IMR-90 (cell line): ENCODE data around the gene NDUFS3. TPM values are rescaled to one million over a fixed set of nuclear protein-coding genes. Genes with fewer than 3 reads are reported as not detected.

Experiments used
- ATAC-seq: fragments of 200-7000 bp; cut with Tn5 transposase; 2 replicates; pipeline ENCODE4 v1.9.1; 2020; ENCODE audit warnings: low read depth, mild to moderate bottlenecking, moderate library complexity
- Bru-seq: library from RNA; stranded (reverse); fragments of 400-500 nt; gene quantifications from one replicate; lab custom pipeline; 2021; lab: Mats Ljungman, UMichigan
- BruChase-seq, 2 experiments: library from RNA; stranded (reverse); fragments of 400-500 nt; gene quantifications; one replicate each; lab custom pipeline; 2021; lab: Mats Ljungman, UMichigan
- BruUV-seq: library from RNA; stranded (reverse); fragments of 400-500 nt; replicated peaks from 2 replicates; lab custom pipeline; 2021; lab: Mats Ljungman, UMichigan
- CTCF ChIA-PET: fragments of 300-600 bp; formaldehyde crosslinking; extraction: SDS; loops from one replicate; lab custom pipeline; 2021; ENCODE audit warnings: antibody characterized with exemption; lab: Yijun Ruan, JAX
- POLR2A ChIA-PET: fragments of 300-600 bp; sonication (Branson Sonifier 250); formaldehyde crosslinking; loops from one replicate; lab custom pipeline; 2022; ENCODE audit warnings: antibody characterized with exemption; ENCODE audit not compliant: unreplicated experiment; lab: Charles Lee
- DNase-seq: peaks from one replicate; pipeline ENCODE4 v3.0.0; 2013
- H2AFZ ChIP-seq: replicated peaks from 2 replicates; pipeline ENCODE3; 2013; ENCODE audit warnings: low read length, mild to moderate bottlenecking; ENCODE audit not compliant: poor library complexity
- H2AK5ac ChIP-seq: 2 replicates; pipeline ENCODE4 v1.6.1; 2013; ENCODE audit warnings: low read depth, low read length, inconsistent platforms
- H2AK9ac ChIP-seq: replicated peaks from 2 replicates; pipeline ENCODE3; 2013; ENCODE audit warnings: mild to moderate bottlenecking, low read depth, low read length, moderate library complexity; ENCODE audit not compliant: poor library complexity
- H2BK120ac ChIP-seq: 2 replicates; pipeline ENCODE4 v1.6.1; 2013; ENCODE audit warnings: low read depth, low read length, inconsistent platforms
- H2BK15ac ChIP-seq: 3 replicates; pipeline ENCODE4 v1.6.1; 2013; ENCODE audit warnings: low read depth, low read length, inconsistent platforms
- H2BK20ac ChIP-seq: 2 replicates; pipeline ENCODE4 v1.6.1; 2013; ENCODE audit warnings: low read depth, mild to moderate bottlenecking, inconsistent platforms, low read length, moderate library complexity
- H2BK5ac ChIP-seq: 2 replicates; pipeline ENCODE4 v1.6.1; 2013; ENCODE audit warnings: mild to moderate bottlenecking, low read depth, low read length, inconsistent platforms; ENCODE audit not compliant: poor library complexity, severe bottlenecking
- H3K14ac ChIP-seq: replicated peaks from 2 replicates; pipeline ENCODE4 v1.6.1; 2013; ENCODE audit warnings: low read depth, low read length, inconsistent platforms
- H3K18ac ChIP-seq: 2 replicates; pipeline ENCODE4 v1.6.1; 2013; ENCODE audit warnings: low read depth, low read length, control low read depth
- H3K23ac ChIP-seq: 2 replicates; pipeline ENCODE4 v1.6.1; 2013; ENCODE audit warnings: low read depth, low read length, inconsistent platforms
- H3K27ac ChIP-seq: 2 replicates; pipeline ENCODE4 v1.5.1; 2013; ENCODE audit warnings: mild to moderate bottlenecking, control low read depth, low read length; ENCODE audit not compliant: insufficient read depth
- H3K27me3 ChIP-seq: 2 replicates; pipeline ENCODE4 v1.6.1; 2013; ENCODE audit warnings: low read length; ENCODE audit not compliant: control insufficient read depth, insufficient read depth
- H3K36me3 ChIP-seq: 2 replicates; pipeline ENCODE4 v1.6.1; 2013; ENCODE audit warnings: low read length, mixed read lengths; ENCODE audit not compliant: control insufficient read depth, insufficient read depth
- H3K4ac ChIP-seq: 2 replicates; pipeline ENCODE4 v1.6.1; 2013; ENCODE audit warnings: low read depth, low read length, inconsistent platforms
- H3K4me1 ChIP-seq: 2 replicates; pipeline ENCODE4 v1.6.1; 2013; ENCODE audit warnings: low read length, mixed read lengths; ENCODE audit not compliant: control insufficient read depth, insufficient read depth
- H3K4me2 ChIP-seq: 2 replicates; pipeline ENCODE4 v1.6.1; 2013; ENCODE audit warnings: low read depth, mild to moderate bottlenecking, control low read depth, low read length, moderate library complexity
- H3K4me3 ChIP-seq: 2 replicates; pipeline ENCODE4 v1.5.1; 2013; ENCODE audit warnings: low read depth, mild to moderate bottlenecking, control low read depth, low read length, moderate library complexity; ENCODE audit not compliant: insufficient read depth
- H3K56ac ChIP-seq: 2 replicates; pipeline ENCODE4 v1.6.1; 2013; ENCODE audit warnings: low read length, inconsistent platforms; ENCODE audit not compliant: insufficient read depth; ENCODE audit errors: extremely low read depth
- H3K79me1 ChIP-seq, 2 experiments: 2 replicates each; pipeline ENCODE4 v1.6.1; 2013; ENCODE audit warnings: low read length in 2 of 2, inconsistent platforms in 1 of 2, low read depth in 1 of 2
- H3K9ac ChIP-seq: 2 replicates; pipeline ENCODE4 v1.6.1; 2013; ENCODE audit warnings: low read depth, low read length, control low read depth
- H3K9me1 ChIP-seq: 2 replicates; pipeline ENCODE4 v1.6.1; 2013; ENCODE audit warnings: low read length, inconsistent platforms; ENCODE audit not compliant: insufficient read depth
- H3K9me3 ChIP-seq: 2 replicates; pipeline ENCODE4 v1.6.1; 2013; ENCODE audit warnings: low read length; ENCODE audit not compliant: control insufficient read depth, insufficient read depth
- H4K20me1 ChIP-seq: 2 replicates; pipeline ENCODE4 v1.6.1; 2013; ENCODE audit warnings: low read length, inconsistent platforms; ENCODE audit not compliant: insufficient read depth
- H4K5ac ChIP-seq: 2 replicates; pipeline ENCODE4 v1.6.1; 2013; ENCODE audit warnings: mild to moderate bottlenecking, low read depth, low read length, control low read depth
- H4K8ac ChIP-seq, 2 experiments: 2 replicates each; pipeline ENCODE4 v1.6.1; 2013; ENCODE audit warnings: low read depth in 2 of 2, low read length in 2 of 2, control low read depth in 1 of 2, inconsistent platforms in 1 of 2
- H4K91ac ChIP-seq: 2 replicates; pipeline ENCODE4 v1.6.1; 2013; ENCODE audit warnings: low read depth, low read length, inconsistent platforms; ENCODE audit not compliant: insufficient read depth
- BHLHE40 ChIP-seq: fragments of 150-350 bp; IDR thresholded peaks from 2 replicates; pipeline ENCODE4 v1.6.1; 2016; ENCODE audit warnings: mild to moderate bottlenecking, low read depth, low read length
- CEBPB ChIP-seq: IDR thresholded peaks from 2 replicates; pipeline ENCODE4 v1.6.1; 2012; ENCODE audit warnings: low read depth, low read length, improper control_type of control experiment
- CHD1 ChIP-seq: IDR thresholded peaks from 2 replicates; pipeline ENCODE4 v1.6.1; 2012; ENCODE audit warnings: low read depth, low read length, improper control_type of control experiment
- FOS ChIP-seq: fragments of 150-350 bp; IDR thresholded peaks from 2 replicates; pipeline ENCODE4 v1.6.1; 2016; ENCODE audit warnings: low read depth, low read length
- MAFK ChIP-seq: IDR thresholded peaks from 2 replicates; pipeline ENCODE4 v1.6.1; 2012; ENCODE audit warnings: low read depth, low read length, improper control_type of control experiment
- MXI1 ChIP-seq: IDR thresholded peaks from 2 replicates; pipeline ENCODE4 v1.6.1; 2012; ENCODE audit warnings: low read depth, mild to moderate bottlenecking, low read length, moderate library complexity, borderline replicate concordance
- NFE2L2 ChIP-seq: fragments of 150-350 bp; IDR thresholded peaks from 2 replicates; pipeline ENCODE4 v1.6.1; 2016; ENCODE audit warnings: low read depth, mild to moderate bottlenecking, low read length
- RAD21 ChIP-seq: IDR thresholded peaks from 2 replicates; pipeline ENCODE4 v1.6.1; 2012; ENCODE audit warnings: low read length, improper control_type of control experiment
- RCOR1 ChIP-seq: IDR thresholded peaks from 2 replicates; pipeline ENCODE4 v1.6.1; 2012; ENCODE audit warnings: mild to moderate bottlenecking, low read length, improper control_type of control experiment; ENCODE audit not compliant: insufficient replicate concordance
- RFX5 ChIP-seq: IDR thresholded peaks from 2 replicates; pipeline ENCODE4 v1.8.0; 2012; ENCODE audit warnings: low read depth, mild to moderate bottlenecking, low read length, moderate library complexity
- WGBS, 2 experiments: methylation state at CpG; one replicate each; pipeline versions ENCODE4 v1.1.5 to v1.1.7; 2013; ENCODE audit warnings: missing lambda C conversion rate in 2 of 2; ENCODE audit not compliant: insufficient read length in 1 of 2; ENCODE audit errors: extremely low coverage in 2 of 2; 5-methylcytosine and 5-hydroxymethylcytosine counted together
- dilution Hi-C: fragments of 300-500 bp; cut with HindIII; formaldehyde crosslinking; loops from one replicate; pipeline ENCODE4 v1.14.3; 2018; ENCODE audit warnings: low sequenced_read_pairs; ENCODE audit not compliant: unreplicated experiment
- in situ Hi-C: fragments of 300-500 bp; cut with MboI; formaldehyde crosslinking; loops from 3 replicates; pipeline ENCODE4 v1.14.3; 2019; ENCODE audit warnings: low sequenced_read_pairs, inconsistent platforms, mixed read lengths
- intact Hi-C: fragments of 100-400 bp; cut with micrococcal nuclease; formaldehyde crosslinking; loops from 2 replicates; pipeline ENCODE4 v1.10.0; 2022
- long read RNA-seq: library from polyadenylated mRNA; unstranded; transcript quantifications from one replicate; pipeline ENCODE4 v2.0.0, GENCODE V29; 2021; ENCODE audit not compliant: unreplicated experiment
- polyA plus RNA-seq, 3 experiments: library from polyadenylated mRNA; depleted of rRNA; stranded (reverse); fragments of >200 nt; gene quantifications; 2 replicates each; pipeline ENCODE4 v1.2.3, GENCODE V29; 2012; ENCODE audit warnings: low replicate concordance in 1 of 3
- total RNA-seq: library from RNA; depleted of rRNA; stranded (reverse); fragments of >200 nt; gene quantifications from 2 replicates; pipeline ENCODE4 v1.2.3, GENCODE V29; 2012; rRNA removed
- TF ChIP-seq, protein P1 (sequence below): conservative IDR thresholded peaks from 2 replicates; pipeline ENCODE4 v1.5.1; 2012; ENCODE audit warnings: mild to moderate bottlenecking, low read depth, low read length, improper control_type of control experiment
- TF ChIP-seq, protein P2 (sequence below): fragments of 150-350 bp; IDR thresholded peaks from 2 replicates; pipeline ENCODE4 v1.6.1; 2017; ENCODE audit warnings: mild to moderate bottlenecking, antibody characterized with exemption, low read length, low read depth

The NDUFS3 gene
- 77.1 and 79.7 TPM in 2 replicates for total RNA-seq
- 108 and 114 TPM in 2 replicates for polyA plus RNA-seq (2012; rRNA removed)
- 158 and 196 TPM in 2 replicates for polyA plus RNA-seq (2012; cell fraction: cytosol; rRNA removed)
- polyA plus RNA-seq (2012; cell fraction: nucleus; rRNA removed; ENCODE audit: low replicate concordance): 127 and 140 TPM in 2 replicates
- Bru-seq, nascent RNA: percentile 62 among the genes with signal in this experiment
- BruChase-seq, experiment 1, labeled RNA remaining after a 6-hour chase: percentile 65 among the genes with signal in this experiment
- percentile 58 among the genes with signal in this experiment for BruChase-seq, experiment 2, labeled RNA remaining after a 2-hour chase
- long read RNA-seq, transcript NDUFS3-201 (7 exons, 958 nt): major isoform, 30 of 43 reads
- long read RNA-seq, partial matches to known transcripts: 1 of 43 reads
- long read RNA-seq, other reads (novel, unspliced or antisense): 12 of 43 reads

DNA sequence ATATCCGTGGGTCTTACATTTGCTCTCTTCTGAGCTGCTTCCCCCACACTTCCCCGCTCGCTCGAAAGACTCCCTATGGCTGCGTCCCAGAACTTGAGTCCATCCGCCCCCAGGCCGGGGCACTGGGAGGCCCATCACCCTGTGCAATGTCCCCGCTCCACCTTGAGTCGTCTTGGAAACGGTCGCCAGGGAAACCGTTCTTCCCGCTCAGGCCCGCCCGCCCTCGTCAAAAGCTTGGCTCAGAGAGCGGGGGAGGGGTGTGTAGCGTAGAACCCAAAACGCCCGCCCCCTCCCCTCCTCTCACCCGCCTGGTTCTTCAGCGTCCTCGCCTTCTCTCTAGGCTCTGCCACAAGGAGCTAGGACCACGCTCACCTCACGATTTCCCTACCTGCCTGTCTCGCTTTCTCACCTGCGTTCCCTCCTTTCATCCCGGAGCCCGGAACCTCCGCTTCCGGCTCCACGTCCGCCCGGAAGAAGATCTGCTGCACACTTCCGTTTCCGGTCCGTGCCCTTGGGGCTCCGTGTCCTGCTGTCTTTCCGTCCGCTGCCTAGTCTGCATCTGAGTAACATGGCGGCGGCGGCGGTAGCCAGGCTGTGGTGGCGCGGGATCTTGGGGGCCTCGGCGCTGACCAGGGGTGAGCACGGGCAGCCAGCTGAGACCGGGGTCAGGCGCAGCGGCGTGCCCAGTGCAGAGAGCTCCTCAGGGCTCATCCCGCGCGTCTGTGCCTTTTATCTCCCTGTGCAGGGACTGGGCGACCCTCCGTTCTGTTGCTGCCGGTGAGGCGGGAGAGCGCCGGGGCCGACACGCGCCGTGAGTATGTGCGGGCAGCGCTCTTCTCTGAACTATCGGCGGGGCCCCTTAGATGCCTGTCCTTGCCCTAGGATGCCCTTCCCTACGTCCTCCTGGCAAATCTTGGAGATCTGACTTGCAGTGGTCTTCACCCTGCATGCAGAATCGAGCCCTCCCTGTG, at the start of gene NDUFS3, which contains the start of gene KBTBD4:
Gene NDUFS3 (plus strand): TSS at position 551 of the 971 bp plus-strand sequence. CDS start 18 bp downstream, at position 569.
Gene KBTBD4 (minus strand): TSS at position 447 of the 971 bp plus-strand sequence. CDS start 19 bp downstream, at position 428.
- H2BK120ac ChIP-seq: peak within 1 kb of the TSS; percentile 98
- intact Hi-C loops: loop anchor here (1.0 kb wide), 1 partner anchor 38 kb away; no protein-coding TSS in a partner anchor
- no peaks in the 10 kb centered on the region for H4K20me1 ChIP-seq
- peak within 1 kb of the TSS; percentile 74 for H4K5ac ChIP-seq
- peak within 1 kb of the TSS; percentile 84 for H3K56ac ChIP-seq
- peak within 1 kb of the TSS; percentile 92 for H2AK5ac ChIP-seq
- DNase-seq (peak; percentile 87), ATAC-seq (peak; percentile 94)
- H3K4me1 ChIP-seq: peaks cover 10% of the 10 kb centered on the region
- peak within 1 kb of the TSS; percentile 98 for H3K14ac ChIP-seq
- H3K23ac ChIP-seq: peak within 1 kb of the TSS; percentile 97
- peak within 1 kb of the TSS; percentile 54 for H3K4me3 ChIP-seq
- H3K4me2 ChIP-seq: peak within 1 kb of the TSS; percentile 82
- in situ Hi-C loops: no loop called here
- H2AK9ac ChIP-seq: peak within 1 kb of the TSS; percentile 94
- peak within 1 kb of the TSS; percentile 99 for H3K4ac ChIP-seq
- H4K91ac ChIP-seq: peak within 1 kb of the TSS; percentile 98
- WGBS, 2 experiments: 0% methylated on average over 39 of the region's 72 CpGs; no CpG with 5 or more reads in 1 of the 2 experiments
- peaks cover 12% of the 10 kb centered on the region for H3K9me1 ChIP-seq
- BruUV-seq: no TSS peak
- no peaks in the 10 kb centered on the region for H3K27me3 ChIP-seq
- peak within 1 kb of the TSS; percentile 87 for H2BK5ac ChIP-seq
- H3K27ac ChIP-seq: peak within 1 kb of the TSS; percentile 90
- peak within 1 kb of the TSS; percentile 67 for H3K18ac ChIP-seq
- peaks cover 26 to 58% of the 10 kb centered on the region in 2 experiments for H3K79me1 ChIP-seq
- peak within 1 kb of the TSS; percentile 71; the same call in 1 of the 2 replicates for H2BK20ac ChIP-seq
- H3K36me3 ChIP-seq: peaks cover 30% of the 10 kb centered on the region
- ChIA-PET CTCF (interaction anchor here (0.7 kb wide), 1 partner anchor 38 kb away, joined by 3 read pairs; no protein-coding TSS in a partner anchor), POLR2A (interaction anchor here (0.6 kb wide), 1 partner anchor 63 kb away, joined by 4 read pairs; no protein-coding TSS in a partner anchor)
- peak within 1 kb of the TSS; percentile 85 for H3K9ac ChIP-seq
- H3K9me3 ChIP-seq: no peaks in the 10 kb centered on the region
- H2AFZ ChIP-seq: peak within 1 kb of the TSS; percentile 99
- dilution Hi-C loops: no loop called here
- peak within 1 kb of the TSS; percentile 94; the same call in 1 of the 3 replicates for H2BK15ac ChIP-seq
- peak within 1 kb of the TSS; percentile 70 to 99 for H4K8ac ChIP-seq
- TF ChIP-seq RAD21: 0 out of 2 replicates have a peak, but pooled peaks have one; percentile 8
- TF ChIP-seq NFE2L2: no peak
- no peak for TF ChIP-seq BHLHE40
- peak; percentile 8; the same call in 1 of the 2 replicates for TF ChIP-seq CEBPB
- no peak for TF ChIP-seq RFX5
- TF ChIP-seq, protein P1, sequence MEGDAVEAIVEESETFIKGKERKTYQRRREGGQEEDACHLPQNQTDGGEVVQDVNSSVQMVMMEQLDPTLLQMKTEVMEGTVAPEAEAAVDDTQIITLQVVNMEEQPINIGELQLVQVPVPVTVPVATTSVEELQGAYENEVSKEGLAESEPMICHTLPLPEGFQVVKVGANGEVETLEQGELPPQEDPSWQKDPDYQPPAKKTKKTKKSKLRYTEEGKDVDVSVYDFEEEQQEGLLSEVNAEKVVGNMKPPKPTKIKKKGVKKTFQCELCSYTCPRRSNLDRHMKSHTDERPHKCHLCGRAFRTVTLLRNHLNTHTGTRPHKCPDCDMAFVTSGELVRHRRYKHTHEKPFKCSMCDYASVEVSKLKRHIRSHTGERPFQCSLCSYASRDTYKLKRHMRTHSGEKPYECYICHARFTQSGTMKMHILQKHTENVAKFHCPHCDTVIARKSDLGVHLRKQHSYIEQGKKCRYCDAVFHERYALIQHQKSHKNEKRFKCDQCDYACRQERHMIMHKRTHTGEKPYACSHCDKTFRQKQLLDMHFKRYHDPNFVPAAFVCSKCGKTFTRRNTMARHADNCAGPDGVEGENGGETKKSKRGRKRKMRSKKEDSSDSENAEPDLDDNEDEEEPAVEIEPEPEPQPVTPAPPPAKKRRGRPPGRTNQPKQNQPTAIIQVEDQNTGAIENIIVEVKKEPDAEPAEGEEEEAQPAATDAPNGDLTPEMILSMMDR: no peak
- TF ChIP-seq CHD1: no peak
- TF ChIP-seq RCOR1: peak; percentile 4
- TF ChIP-seq, protein P2, sequence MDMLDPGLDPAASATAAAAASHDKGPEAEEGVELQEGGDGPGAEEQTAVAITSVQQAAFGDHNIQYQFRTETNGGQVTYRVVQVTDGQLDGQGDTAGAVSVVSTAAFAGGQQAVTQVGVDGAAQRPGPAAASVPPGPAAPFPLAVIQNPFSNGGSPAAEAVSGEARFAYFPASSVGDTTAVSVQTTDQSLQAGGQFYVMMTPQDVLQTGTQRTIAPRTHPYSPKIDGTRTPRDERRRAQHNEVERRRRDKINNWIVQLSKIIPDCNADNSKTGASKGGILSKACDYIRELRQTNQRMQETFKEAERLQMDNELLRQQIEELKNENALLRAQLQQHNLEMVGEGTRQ: no peak
- no peak; the same call in 1 of the 2 replicates for TF ChIP-seq MAFK
- 0 out of 2 replicates have a peak, but pooled peaks have one; percentile 47 for TF ChIP-seq MXI1
- no peak for TF ChIP-seq FOS
